IMR-90 (cell line): ENCODE data around the gene VSIG10L. TPM values are rescaled to one million over a fixed set of nuclear protein-coding genes. Genes with fewer than 3 reads are reported as not detected.

ENCODE experiments used
- ATAC-seq: fragments of 200-7000 bp; cut with Tn5 transposase; 2 replicates; pipeline ENCODE4 v1.9.1; 2020; ENCODE audit warnings: low read depth, mild to moderate bottlenecking, moderate library complexity
- BruUV-seq: library from RNA; stranded (reverse); fragments of 400-500 nt; replicated peaks from 2 replicates; lab custom pipeline; 2021; lab: Mats Ljungman, UMichigan
- CTCF ChIA-PET: fragments of 300-600 bp; formaldehyde crosslinking; extraction: SDS; loops from one replicate; lab custom pipeline; 2021; ENCODE audit warnings: antibody characterized with exemption; lab: Yijun Ruan, JAX
- POLR2A ChIA-PET: fragments of 300-600 bp; sonication (Branson Sonifier 250); formaldehyde crosslinking; loops from one replicate; lab custom pipeline; 2022; ENCODE audit warnings: antibody characterized with exemption; ENCODE audit not compliant: unreplicated experiment; lab: Charles Lee
- DNase-seq: peaks from one replicate; pipeline ENCODE4 v3.0.0; 2013
- H2AFZ ChIP-seq: replicated peaks from 2 replicates; pipeline ENCODE3; 2013; ENCODE audit warnings: low read length, mild to moderate bottlenecking; ENCODE audit not compliant: poor library complexity
- H2AK5ac ChIP-seq: 2 replicates; pipeline ENCODE4 v1.6.1; 2013; ENCODE audit warnings: low read depth, low read length, inconsistent platforms
- H2AK9ac ChIP-seq: replicated peaks from 2 replicates; pipeline ENCODE3; 2013; ENCODE audit warnings: mild to moderate bottlenecking, low read depth, low read length, moderate library complexity; ENCODE audit not compliant: poor library complexity
- H2BK120ac ChIP-seq: 2 replicates; pipeline ENCODE4 v1.6.1; 2013; ENCODE audit warnings: low read depth, low read length, inconsistent platforms
- H2BK15ac ChIP-seq: 3 replicates; pipeline ENCODE4 v1.6.1; 2013; ENCODE audit warnings: low read depth, low read length, inconsistent platforms
- H2BK20ac ChIP-seq: 2 replicates; pipeline ENCODE4 v1.6.1; 2013; ENCODE audit warnings: low read depth, mild to moderate bottlenecking, inconsistent platforms, low read length, moderate library complexity
- H2BK5ac ChIP-seq: 2 replicates; pipeline ENCODE4 v1.6.1; 2013; ENCODE audit warnings: mild to moderate bottlenecking, low read depth, low read length, inconsistent platforms; ENCODE audit not compliant: poor library complexity, severe bottlenecking
- H3K14ac ChIP-seq: replicated peaks from 2 replicates; pipeline ENCODE4 v1.6.1; 2013; ENCODE audit warnings: low read depth, low read length, inconsistent platforms
- H3K18ac ChIP-seq: 2 replicates; pipeline ENCODE4 v1.6.1; 2013; ENCODE audit warnings: low read depth, low read length, control low read depth
- H3K23ac ChIP-seq: 2 replicates; pipeline ENCODE4 v1.6.1; 2013; ENCODE audit warnings: low read depth, low read length, inconsistent platforms
- H3K27ac ChIP-seq: 2 replicates; pipeline ENCODE4 v1.5.1; 2013; ENCODE audit warnings: mild to moderate bottlenecking, control low read depth, low read length; ENCODE audit not compliant: insufficient read depth
- H3K27me3 ChIP-seq: 2 replicates; pipeline ENCODE4 v1.6.1; 2013; ENCODE audit warnings: low read length; ENCODE audit not compliant: control insufficient read depth, insufficient read depth
- H3K36me3 ChIP-seq: 2 replicates; pipeline ENCODE4 v1.6.1; 2013; ENCODE audit warnings: low read length, mixed read lengths; ENCODE audit not compliant: control insufficient read depth, insufficient read depth
- H3K4ac ChIP-seq: 2 replicates; pipeline ENCODE4 v1.6.1; 2013; ENCODE audit warnings: low read depth, low read length, inconsistent platforms
- H3K4me1 ChIP-seq: 2 replicates; pipeline ENCODE4 v1.6.1; 2013; ENCODE audit warnings: low read length, mixed read lengths; ENCODE audit not compliant: control insufficient read depth, insufficient read depth
- H3K4me2 ChIP-seq: 2 replicates; pipeline ENCODE4 v1.6.1; 2013; ENCODE audit warnings: low read depth, mild to moderate bottlenecking, control low read depth, low read length, moderate library complexity
- H3K4me3 ChIP-seq: 2 replicates; pipeline ENCODE4 v1.5.1; 2013; ENCODE audit warnings: low read depth, mild to moderate bottlenecking, control low read depth, low read length, moderate library complexity; ENCODE audit not compliant: insufficient read depth
- H3K56ac ChIP-seq: 2 replicates; pipeline ENCODE4 v1.6.1; 2013; ENCODE audit warnings: low read length, inconsistent platforms; ENCODE audit not compliant: insufficient read depth; ENCODE audit errors: extremely low read depth
- H3K79me1 ChIP-seq, 2 experiments: 2 replicates each; pipeline ENCODE4 v1.6.1; 2013; ENCODE audit warnings: low read length in 2 of 2, inconsistent platforms in 1 of 2, low read depth in 1 of 2
- H3K9ac ChIP-seq: 2 replicates; pipeline ENCODE4 v1.6.1; 2013; ENCODE audit warnings: low read depth, low read length, control low read depth
- H3K9me1 ChIP-seq: 2 replicates; pipeline ENCODE4 v1.6.1; 2013; ENCODE audit warnings: low read length, inconsistent platforms; ENCODE audit not compliant: insufficient read depth
- H3K9me3 ChIP-seq: 2 replicates; pipeline ENCODE4 v1.6.1; 2013; ENCODE audit warnings: low read length; ENCODE audit not compliant: control insufficient read depth, insufficient read depth
- H4K20me1 ChIP-seq: 2 replicates; pipeline ENCODE4 v1.6.1; 2013; ENCODE audit warnings: low read length, inconsistent platforms; ENCODE audit not compliant: insufficient read depth
- H4K5ac ChIP-seq: 2 replicates; pipeline ENCODE4 v1.6.1; 2013; ENCODE audit warnings: mild to moderate bottlenecking, low read depth, low read length, control low read depth
- H4K8ac ChIP-seq, 2 experiments: 2 replicates each; pipeline ENCODE4 v1.6.1; 2013; ENCODE audit warnings: low read depth in 2 of 2, low read length in 2 of 2, control low read depth in 1 of 2, inconsistent platforms in 1 of 2
- H4K91ac ChIP-seq: 2 replicates; pipeline ENCODE4 v1.6.1; 2013; ENCODE audit warnings: low read depth, low read length, inconsistent platforms; ENCODE audit not compliant: insufficient read depth
- FOS ChIP-seq: fragments of 150-350 bp; IDR thresholded peaks from 2 replicates; pipeline ENCODE4 v1.6.1; 2016; ENCODE audit warnings: low read depth, low read length
- RFX5 ChIP-seq: IDR thresholded peaks from 2 replicates; pipeline ENCODE4 v1.8.0; 2012; ENCODE audit warnings: low read depth, mild to moderate bottlenecking, low read length, moderate library complexity
- WGBS, 2 experiments: methylation state at CpG; one replicate each; pipeline versions ENCODE4 v1.1.5 to v1.1.7; 2013; ENCODE audit warnings: missing lambda C conversion rate in 2 of 2; ENCODE audit not compliant: insufficient read length in 1 of 2; ENCODE audit errors: extremely low coverage in 2 of 2; 5-methylcytosine and 5-hydroxymethylcytosine counted together
- dilution Hi-C: fragments of 300-500 bp; cut with HindIII; formaldehyde crosslinking; loops from one replicate; pipeline ENCODE4 v1.14.3; 2018; ENCODE audit warnings: low sequenced_read_pairs; ENCODE audit not compliant: unreplicated experiment
- in situ Hi-C: fragments of 300-500 bp; cut with MboI; formaldehyde crosslinking; loops from 3 replicates; pipeline ENCODE4 v1.14.3; 2019; ENCODE audit warnings: low sequenced_read_pairs, inconsistent platforms, mixed read lengths
- intact Hi-C: fragments of 100-400 bp; cut with micrococcal nuclease; formaldehyde crosslinking; loops from 2 replicates; pipeline ENCODE4 v1.10.0; 2022
- polyA plus RNA-seq, 3 experiments: library from polyadenylated mRNA; depleted of rRNA; stranded (reverse); fragments of >200 nt; gene quantifications; 2 replicates each; pipeline ENCODE4 v1.2.3, GENCODE V29; 2012; ENCODE audit warnings: low replicate concordance in 1 of 3
- total RNA-seq: library from RNA; depleted of rRNA; stranded (reverse); fragments of >200 nt; gene quantifications from 2 replicates; pipeline ENCODE4 v1.2.3, GENCODE V29; 2012

Gene VSIG10L
- total and polyA plus RNA-seq, 2 of the 4 experiments (the other 2 are of a cell fraction): 0.18 to 1.2 TPM

DNA sequence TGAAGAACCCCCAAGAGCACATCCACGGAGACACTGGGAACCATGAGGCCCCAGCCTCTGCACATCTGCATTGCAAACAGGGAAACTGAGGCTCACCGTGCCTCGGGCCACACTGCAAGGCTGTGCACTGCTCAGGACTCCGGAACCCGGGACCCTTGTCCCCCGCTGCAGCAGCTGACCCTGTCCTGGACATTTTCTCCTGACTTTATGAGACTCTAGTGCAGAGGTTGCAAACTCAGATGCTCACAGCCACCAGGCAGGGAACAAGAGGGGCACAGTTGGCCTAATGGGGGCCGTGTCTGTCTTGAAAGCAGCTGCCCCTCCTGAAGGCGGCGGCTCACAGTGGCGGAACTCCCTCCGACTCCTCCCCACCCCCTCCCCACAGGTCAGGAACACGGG is 47.0 kb downstream of the VSIG10L start:
- H2BK15ac ChIP-seq: no peak overlapping the region
- H4K8ac ChIP-seq: no peak overlapping the region
- no peak overlapping the region for H3K56ac ChIP-seq
- dilution Hi-C loops: no loop called here
- BruUV-seq: no TSS peak
- in situ Hi-C loops: no loop called here
- intact Hi-C loops: no loop called here
- no peak overlapping the region for H2AK9ac ChIP-seq
- H2BK20ac ChIP-seq: no peak overlapping the region
- H3K4me3 ChIP-seq: no peak overlapping the region
- no peaks in the 10 kb centered on the region for H3K4me1 ChIP-seq
- no peak overlapping the region for H3K18ac ChIP-seq
- no peak overlapping the region for H3K4ac ChIP-seq
- ATAC-seq (no peak), DNase-seq (no peak)
- no peaks in the 10 kb centered on the region for H3K27me3 ChIP-seq
- 58% methylated on average over 4 of the region's 12 CpGs; no CpG with 5 or more reads in 1 of the 2 experiments for WGBS, 2 experiments
- no peak overlapping the region for H3K23ac ChIP-seq
- no peak overlapping the region for H2BK120ac ChIP-seq
- no peak overlapping the region for H3K27ac ChIP-seq
- H3K9me3 ChIP-seq: peaks cover 2% of the 10 kb centered on the region
- no peak overlapping the region for H3K14ac ChIP-seq
- TF ChIP-seq RFX5: no peak
- TF ChIP-seq FOS: no peak
- H4K5ac ChIP-seq: no peak overlapping the region
- no peak overlapping the region for H2AK5ac ChIP-seq
- H3K9ac ChIP-seq: no peak overlapping the region
- H3K36me3 ChIP-seq: no peaks in the 10 kb centered on the region
- H2AFZ ChIP-seq: no peak overlapping the region
- no peak overlapping the region for H2BK5ac ChIP-seq
- CTCF ChIA-PET: no interaction called here
- no peaks in the 10 kb centered on the region for H3K79me1 ChIP-seq
- H3K9me1 ChIP-seq: no peaks in the 10 kb centered on the region
- no peak overlapping the region for H4K91ac ChIP-seq
- POLR2A ChIA-PET: no interaction called here
- H4K20me1 ChIP-seq: no peaks in the 10 kb centered on the region
- H3K4me2 ChIP-seq: no peak overlapping the region
